HL-60 (cell line): ENCODE results near the gene PHACTR3.

ENCODE experiments used
- DNase-seq, 2 experiments: peaks; one replicate each; pipeline ENCODE4 v3.0.0-alpha.2; 2010 to 2020; ENCODE audit warnings: low read depth in 1 of 2, low spot score in 1 of 2
- H3K27ac ChIP-seq: fragments of 250-450 bp; sonication (Bioruptor Pico); replicated peaks from 2 replicates; pipeline ENCODE4 v1.5.1; 2020; ENCODE audit warnings: mild to moderate bottlenecking, moderate library complexity
- H3K27me3 ChIP-seq: fragments of 250-450 bp; sonication (Bioruptor Pico); 2 replicates; pipeline ENCODE4 v1.5.1; 2021; ENCODE audit warnings: mild to moderate bottlenecking, moderate library complexity; ENCODE audit not compliant: insufficient read depth, poor library complexity, severe bottlenecking
- H3K4me3 ChIP-seq: replicated peaks from 2 replicates; pipeline ENCODE4 v1.5.1; 2011; ENCODE audit warnings: mild to moderate bottlenecking, control low read depth, low read length; ENCODE audit not compliant: insufficient read depth
- CTCF ChIP-seq: IDR thresholded peaks from one replicate; pipeline ENCODE4 v1.5.1; 2011; ENCODE audit warnings: low read length, control low read depth, inconsistent platforms; ENCODE audit not compliant: insufficient read depth
- GABPA ChIP-seq: IDR thresholded peaks from 2 replicates; pipeline ENCODE4 v1.6.1; 2012; ENCODE audit warnings: low read depth
- POLR2AphosphoS5 ChIP-seq: IDR thresholded peaks from 2 replicates; pipeline ENCODE4 v1.6.1; 2012; ENCODE audit warnings: low read depth
- REST ChIP-seq: IDR thresholded peaks from 2 replicates; pipeline ENCODE4 v1.6.1; 2012; ENCODE audit warnings: low read depth; ENCODE audit not compliant: insufficient replicate concordance
- SPI1 ChIP-seq: IDR thresholded peaks from 2 replicates; pipeline ENCODE4 v1.6.1; 2012; ENCODE audit warnings: low read depth, mild to moderate bottlenecking, borderline replicate concordance

Gene PHACTR3

GRCh38 chr20:59745716-59746115 is 141.4 kb downstream of the PHACTR3 start:
- no peak overlapping the region for H3K4me3 ChIP-seq
- H3K27ac ChIP-seq, result no peak overlapping the region
- peaks cover 15% of the 10 kb centered on the region for H3K27me3 ChIP-seq
- DNase-seq, result no peak
- no peak for TF ChIP-seq POLR2AphosphoS5
- no peak for TF ChIP-seq REST
- TF ChIP-seq SPI1, result no peak
- TF ChIP-seq CTCF, result no peak
- no peak for TF ChIP-seq GABPA

- DNase-seq, result no peak
- TF ChIP-seq POLR2AphosphoS5 (no peak), SPI1 (no peak), CTCF (no peak), REST (no peak), GABPA (no peak)
- peaks cover 18% of the 10 kb centered on the region for H3K27me3 ChIP-seq
- no peak overlapping the region for H3K27ac ChIP-seq
- H3K4me3 ChIP-seq, result no peak overlapping the region
Measured at GRCh38 chr20:59746155-59746554, 141.8 kb downstream of the PHACTR3 start.

- Histone ChIP-seq H3K27ac (no peak overlapping the region), H3K4me3 (no peak overlapping the region), H3K27me3 (peaks cover 18% of the 10 kb centered on the region)
- TF ChIP-seq REST (no peak), GABPA (no peak), CTCF (no peak), SPI1 (no peak), POLR2AphosphoS5 (no peak)
- DNase-seq, result no peak
Measured at GRCh38 chr20:59747671-59748515, 143.6 kb downstream of the PHACTR3 start.
